Neural crest cell (in vitro differentiated cells): ENCODE measurements around the gene MYOM1. TPM values are rescaled to one million over a fixed set of nuclear protein-coding genes. Genes with fewer than 3 reads are reported as not detected.

Experiments
- DNase-seq: peaks from one replicate; pipeline ENCODE4 v3.0.0; 2021; ENCODE audit warnings: low read depth, mixed read lengths, low spot score
- H3K27ac Mint-ChIP-seq: one replicate; pipeline ENCODE4 v1.8.0; 2021; ENCODE audit warnings: mild to moderate bottlenecking, mixed read lengths; ENCODE audit not compliant: unreplicated experiment
- H3K27me3 Mint-ChIP-seq: 2 replicates; pipeline ENCODE4 v1.8.0; 2021; ENCODE audit warnings: low read depth, mild to moderate bottlenecking, mixed read lengths
- H3K36me3 Mint-ChIP-seq: 2 replicates; pipeline ENCODE4 v1.8.0; 2021; ENCODE audit warnings: low read depth, mild to moderate bottlenecking, mixed read lengths
- H3K4me1 Mint-ChIP-seq: 2 replicates; pipeline ENCODE4 v1.8.0; 2021; ENCODE audit warnings: mixed read lengths
- H3K4me3 Mint-ChIP-seq: one replicate; pipeline ENCODE4 v1.8.0; 2021; ENCODE audit warnings: mild to moderate bottlenecking, mixed read lengths
- H3K9me3 Mint-ChIP-seq: 2 replicates; pipeline ENCODE4 v1.8.0; 2021; ENCODE audit warnings: mixed read lengths
- CTCF ChIP-seq: fragments of 200-600 bp; sonication (generic); conservative IDR thresholded peaks from 2 replicates; pipeline ENCODE4 v1.5.0; 2021; ENCODE audit warnings: antibody characterized with exemption, mild to moderate bottlenecking
- total RNA-seq: library from RNA; stranded (reverse); gene quantifications from 2 replicates; pipeline ENCODE4 v1.2.1, GENCODE V29; 2021

The MYOM1 gene
- total RNA-seq, 1 donor from 2014 or later: 0.89 TPM

- Mint-ChIP-seq H3K27me3 (no peaks in the 10 kb centered on the region), H3K4me1 (peaks cover 43% of the 10 kb centered on the region), H3K27ac (no peak overlapping the region), H3K36me3 (no peaks in the 10 kb centered on the region), H3K9me3 (no peaks in the 10 kb centered on the region), H3K4me3 (no peak overlapping the region)
- no peak for DNase-seq
- no peak for TF ChIP-seq CTCF
These were observed 44.6 kb upstream of the MYOM1 start for GRCh38 chr18:3264362-3264761.

DNA sequence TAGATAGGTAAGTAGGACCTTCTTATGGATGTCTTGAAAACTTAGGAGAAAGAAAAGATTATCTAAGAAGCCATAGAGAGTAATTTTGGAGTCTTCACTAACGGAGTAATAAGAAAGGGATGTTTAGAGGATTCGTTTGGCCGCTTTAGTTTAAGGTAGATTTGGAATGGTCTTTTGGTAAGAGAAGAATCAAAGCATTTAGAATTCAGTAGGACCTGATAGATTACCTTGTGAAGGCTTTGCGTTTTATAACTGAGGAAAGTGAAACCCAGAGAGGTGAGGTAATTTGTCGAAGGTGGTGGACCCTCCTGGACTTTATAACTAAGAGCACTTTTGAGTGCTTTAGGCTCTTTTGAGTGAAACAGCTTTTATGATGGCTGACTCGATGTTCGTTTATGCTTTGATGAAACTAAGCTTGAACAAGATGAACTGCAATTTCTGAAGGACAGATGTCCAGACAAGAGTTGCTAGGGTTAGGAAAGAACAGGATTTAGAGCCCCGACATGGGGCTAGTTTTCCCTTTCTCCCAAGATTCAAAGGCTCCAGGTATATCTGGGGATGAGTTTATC is 43.4 kb upstream of the MYOM1 start:
- DNase-seq: no peak
- peak overlapping the region; percentile 90 for H3K4me3 Mint-ChIP-seq
- no peaks in the 10 kb centered on the region for H3K36me3 Mint-ChIP-seq
- H3K27ac Mint-ChIP-seq: peak overlapping the region; percentile 1
- no peak for TF ChIP-seq CTCF
- H3K9me3 Mint-ChIP-seq: no peaks in the 10 kb centered on the region
- no peaks in the 10 kb centered on the region for H3K27me3 Mint-ChIP-seq
- H3K4me1 Mint-ChIP-seq: peaks cover 36% of the 10 kb centered on the region

- H3K4me1 Mint-ChIP-seq: peaks cover 36% of the 10 kb centered on the region
- no peaks in the 10 kb centered on the region for H3K9me3 Mint-ChIP-seq
- peak overlapping the region; percentile 1 for H3K27ac Mint-ChIP-seq
- DNase-seq: no peak
- peak overlapping the region; percentile 95 for H3K4me3 Mint-ChIP-seq
- H3K27me3 Mint-ChIP-seq: no peaks in the 10 kb centered on the region
- H3K36me3 Mint-ChIP-seq: no peaks in the 10 kb centered on the region
- no peak for TF ChIP-seq CTCF
These were observed 42.7 kb upstream of the MYOM1 start for GRCh38 chr18:3262234-3263131.

DNA sequence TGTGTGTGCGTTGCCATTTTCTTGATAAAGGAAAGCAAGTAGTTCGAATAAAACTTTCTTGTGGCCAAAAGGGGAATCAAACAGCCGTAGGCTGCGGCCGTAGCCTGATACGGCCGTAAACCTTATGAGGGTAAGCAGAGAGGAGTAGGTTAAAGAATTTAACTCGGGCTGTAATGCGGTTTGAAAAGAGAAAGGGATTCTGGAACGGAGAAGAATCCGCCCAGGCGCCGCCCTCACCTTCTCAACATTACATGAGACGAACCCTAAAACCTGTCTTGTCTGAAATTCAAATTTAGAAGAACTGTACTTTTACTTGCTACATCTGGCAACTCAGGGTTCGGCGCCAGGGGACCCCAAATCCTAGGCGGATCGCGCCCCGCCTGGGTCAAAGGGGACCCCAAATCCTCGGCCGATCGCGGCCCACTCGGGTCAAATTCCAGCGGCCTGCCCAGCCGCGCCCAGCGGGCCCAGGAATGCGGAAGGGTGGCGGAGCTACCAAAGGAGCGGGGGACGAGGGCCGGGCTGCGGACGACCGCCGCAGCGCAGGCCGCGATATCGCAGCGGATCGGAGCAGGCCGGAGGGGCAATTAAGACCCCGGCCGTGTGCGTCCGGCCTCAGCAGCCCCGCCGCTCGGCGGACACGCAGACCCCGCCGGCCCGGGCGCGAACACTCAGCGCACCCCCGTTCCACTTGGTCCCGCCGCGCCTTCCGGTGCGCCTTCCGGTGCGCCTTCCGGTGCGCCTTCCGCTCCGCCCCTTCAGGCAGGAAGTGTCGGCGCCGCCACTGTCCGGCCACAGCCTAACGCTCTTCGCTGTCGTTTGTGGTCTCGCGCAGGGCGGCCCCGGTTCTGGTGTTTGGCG is 41.8 kb upstream of the MYOM1 start, which contains the start of gene MYL12B:
MYL12B (plus strand) TSS at position 761 of the 861 bp plus-strand sequence. CDS start 10,766 bp downstream, outside the sequence.
- H3K4me3 Mint-ChIP-seq: peak within 1 kb of the TSS; percentile 95
- H3K27ac Mint-ChIP-seq: peak within 1 kb of the TSS; percentile 98
- peaks cover 36% of the 10 kb centered on the region for H3K4me1 Mint-ChIP-seq
- no peaks in the 10 kb centered on the region for H3K27me3 Mint-ChIP-seq
- DNase-seq: peak; percentile 66
- H3K36me3 Mint-ChIP-seq: no peaks in the 10 kb centered on the region
- no peak for TF ChIP-seq CTCF
- H3K9me3 Mint-ChIP-seq: no peaks in the 10 kb centered on the region

GRCh38 chr18:3260995-3261372 is 41.2 kb upstream of the MYOM1 start:
- Mint-ChIP-seq H3K27ac (peak overlapping the region; percentile 98), H3K4me1 (peaks cover 36% of the 10 kb centered on the region), H3K27me3 (no peaks in the 10 kb centered on the region), H3K4me3 (peak overlapping the region; percentile 95), H3K9me3 (no peaks in the 10 kb centered on the region), H3K36me3 (no peaks in the 10 kb centered on the region)
- no peak for DNase-seq
- TF ChIP-seq CTCF: no peak
